ENCODE results near the gene SLC34A1.

GRCh38 chr5:177372034-177372896 lies 12.0 kb upstream of the SLC34A1 start:
- TF ChIP-seq CTCF (IDR thresholded peaks at IDR 0.05): no peak
- TF ChIP-seq POLR2A (IDR thresholded peaks at IDR 0.05): no peak
